ENCODE data around the gene CCDC18.
A peak's percentile ranks its signal among the peaks of the same experiment; 100 is the strongest.
"Not testable (repeated sequence)": the region's sequence is repeated elsewhere in the genome, so short reads cannot be mapped to it uniquely, and the experiment has no call there.

Gene CCDC18

GRCh38 chr1:93178418-93178817 lies 2.1 kb upstream of the CCDC18 start:
- no peak for DNase-seq

- peak; percentile 94 for DNase-seq
Measured at GRCh38 chr1:93179886-93180722, 420 bp upstream of the CCDC18 start, which contains the start of gene TMED5. TSS of gene TMED5 (minus strand) at chr1:93180413. CDS start at chr1:93180242, 171 bp downstream.

GRCh38 chr1:93186667-93187066 lies 6.1 kb downstream of the CCDC18 start:
- no peak for DNase-seq

GRCh38 chr1:93190432-93190831 lies 9.9 kb downstream of the CCDC18 start:
- no peak for DNase-seq

- no peak for DNase-seq
Measured at GRCh38 chr1:93194231-93194990, 13.9 kb downstream of the CCDC18 start.

GRCh38 chr1:93196591-93196990 lies 16.1 kb downstream of the CCDC18 start:
- no peak for DNase-seq

GRCh38 chr1:93199150-93199549 lies 18.6 kb downstream of the CCDC18 start:
- DNase-seq, result no peak

- no peak for DNase-seq
Measured at GRCh38 chr1:93200086-93200620, 19.6 kb downstream of the CCDC18 start.

- DNase-seq, result no peak
Measured at GRCh38 chr1:93200714-93201113, 20.2 kb downstream of the CCDC18 start.

GRCh38 chr1:93205892-93206566 lies 25.5 kb downstream of the CCDC18 start:
- no peak for DNase-seq

GRCh38 chr1:93206567-93206954 lies 26.0 kb downstream of the CCDC18 start:
- no peak for DNase-seq

GRCh38 chr1:93207211-93207610 lies 26.7 kb downstream of the CCDC18 start:
- no peak for DNase-seq

GRCh38 chr1:93215322-93215721 lies 34.8 kb downstream of the CCDC18 start:
- DNase-seq, result no peak

- DNase-seq, result no peak
Measured at GRCh38 chr1:93219443-93219842, 38.9 kb downstream of the CCDC18 start.

GRCh38 chr1:93220716-93221115 lies 40.2 kb downstream of the CCDC18 start:
- not testable (repeated sequence) for DNase-seq

- DNase-seq, result no peak
Measured at GRCh38 chr1:93221913-93222312, 41.4 kb downstream of the CCDC18 start.

GRCh38 chr1:93223023-93223675 lies 42.6 kb downstream of the CCDC18 start:
- DNase-seq, result no peak

- DNase-seq, result no peak
Measured at GRCh38 chr1:93235261-93235660, 54.7 kb downstream of the CCDC18 start.

- no peak for DNase-seq
Measured at GRCh38 chr1:93237021-93237420, 56.5 kb downstream of the CCDC18 start.

- DNase-seq, result no peak
Measured at GRCh38 chr1:93238425-93238824, 57.9 kb downstream of the CCDC18 start.

- DNase-seq, result no peak
Measured at GRCh38 chr1:93239863-93240262, 59.3 kb downstream of the CCDC18 start.

- DNase-seq, result not testable (repeated sequence)
Measured at GRCh38 chr1:93243233-93243632, 62.7 kb downstream of the CCDC18 start.

All from activated effector memory CD4-positive, alpha-beta T cell treated with Interleukin-2 at 50 U/mL for 16 hours (primary cell).